Endodermal cell (in vitro differentiated cells): ENCODE measurements around the gene SCRT2. TPM values are rescaled to one million over a fixed set of nuclear protein-coding genes. Genes with fewer than 3 reads are reported as not detected.

Experiments
- DNase-seq: peaks from one replicate; pipeline ENCODE4 v3.0.0-alpha.2; 2017
- H3K27ac ChIP-seq: 2 replicates; pipeline ENCODE4 v1.5.1; 2013; ENCODE audit warnings: mild to moderate bottlenecking, low read depth, low read length, moderate library complexity
- H3K27me3 ChIP-seq: 2 replicates; pipeline ENCODE4 v1.6.1; 2013; ENCODE audit warnings: mild to moderate bottlenecking, low read length, moderate library complexity; ENCODE audit not compliant: insufficient read depth, control insufficient read depth, poor library complexity, severe bottlenecking
- H3K36me3 ChIP-seq: 2 replicates; pipeline ENCODE4 v1.7.0; 2013; ENCODE audit warnings: mild to moderate bottlenecking, low read length, moderate library complexity; ENCODE audit not compliant: control insufficient read depth, insufficient read depth
- H3K4me1 ChIP-seq: one replicate; pipeline ENCODE4 v1.7.0; 2013; ENCODE audit warnings: low read length; ENCODE audit not compliant: control insufficient read depth, insufficient read depth
- H3K4me3 ChIP-seq: 2 replicates; pipeline ENCODE4 v1.5.1; 2013; ENCODE audit warnings: mild to moderate bottlenecking, low read length, moderate library complexity
- H3K9ac ChIP-seq: 2 replicates; pipeline ENCODE4 v1.6.1; 2013; ENCODE audit warnings: mild to moderate bottlenecking, low read length, moderate library complexity; ENCODE audit not compliant: poor library complexity, severe bottlenecking; ENCODE audit errors: extremely low read depth
- H3K9me3 ChIP-seq: 2 replicates; pipeline ENCODE4 v1.6.1; 2013; ENCODE audit warnings: mild to moderate bottlenecking, low read length, moderate library complexity; ENCODE audit not compliant: control insufficient read depth
- H3K27ac Mint-ChIP-seq: 2 replicates; pipeline ENCODE4 v1.8.0; 2020; ENCODE audit warnings: mixed read lengths
- H3K27me3 Mint-ChIP-seq: 2 replicates; pipeline ENCODE4 v1.8.0; 2021; ENCODE audit warnings: mild to moderate bottlenecking, mixed read lengths; ENCODE audit not compliant: insufficient read depth
- H3K36me3 Mint-ChIP-seq: 2 replicates; pipeline ENCODE4 v1.8.0; 2020; ENCODE audit warnings: low read depth, mixed read lengths
- H3K4me1 Mint-ChIP-seq: 2 replicates; pipeline ENCODE4 v1.8.0; 2020; ENCODE audit warnings: mixed read lengths
- H3K4me3 Mint-ChIP-seq: 2 replicates; pipeline ENCODE4 v1.8.0; 2020; ENCODE audit warnings: mild to moderate bottlenecking, moderate library complexity, mixed read lengths
- H3K9me3 Mint-ChIP-seq: 2 replicates; pipeline ENCODE4 v1.8.0; 2020; ENCODE audit warnings: mild to moderate bottlenecking, mixed read lengths
- CTCF ChIP-seq: fragments of 200-600 bp; sonication (generic); conservative IDR thresholded peaks from 2 replicates; pipeline ENCODE4 v1.5.0; 2021; ENCODE audit warnings: antibody characterized with exemption, mild to moderate bottlenecking
- WGBS, 2 experiments: methylation state at CpG; one replicate each; pipeline versions ENCODE4 v1.1.5 to v1.1.7; 2013; ENCODE audit warnings: missing lambda C conversion rate in 2 of 2, mixed read lengths in 1 of 2; ENCODE audit not compliant: insufficient coverage in 1 of 2, insufficient read length in 1 of 2; 5-methylcytosine and 5-hydroxymethylcytosine counted together
- total RNA-seq, 2 donors: library from RNA; stranded (reverse); fragmentation: NEBNext Ultra II Directional in 1 of 2; extraction: Animal tissue kit (Norgen Biotek cat#: 25700) in 1 of 2; gene quantifications; 2 replicates in 1 of 2; 3 replicates in 1 of 2; pipeline ENCODE4 v1.2.1, GENCODE V29; 2021

SCRT2 gene
- total RNA-seq, 2 donors from 2014 or later: not detected

GRCh38 chr20:641516-641875, 34.1 kb downstream of the SCRT2 start:
- H3K4me1 ChIP-seq: no peaks in the 10 kb centered on the region
- Mint-ChIP-seq H3K27me3 (peaks cover 8% of the 10 kb centered on the region), H3K4me3 (peak overlapping the region; percentile 15), H3K9me3 (peaks cover 2% of the 10 kb centered on the region), H3K27ac (peak overlapping the region; percentile 80), H3K36me3 (no peaks in the 10 kb centered on the region), H3K4me1 (peaks cover 3% of the 10 kb centered on the region)
- no peaks in the 10 kb centered on the region for H3K27me3 ChIP-seq
- WGBS, 2 experiments: 80 to 81% methylated on average over 4 to 12 of the region's 12 CpGs
- peak; percentile 76 for DNase-seq
- H3K4me3 ChIP-seq: no peak overlapping the region
- no peak overlapping the region for H3K27ac ChIP-seq
- H3K9me3 ChIP-seq: no peaks in the 10 kb centered on the region
- H3K36me3 ChIP-seq: no peaks in the 10 kb centered on the region
- TF ChIP-seq CTCF: no peak
- no peak overlapping the region for H3K9ac ChIP-seq

- no peaks in the 10 kb centered on the region for H3K36me3 ChIP-seq
- no peaks in the 10 kb centered on the region for H3K27me3 ChIP-seq
- H3K4me3 Mint-ChIP-seq: peak overlapping the region; percentile 15
- no peaks in the 10 kb centered on the region for H3K36me3 Mint-ChIP-seq
- WGBS, 2 experiments: 70 to 82% methylated on average over 9 to 11 of the region's 11 CpGs
- no peak overlapping the region for H3K27ac ChIP-seq
- peak; percentile 35 for TF ChIP-seq CTCF
- H3K9me3 ChIP-seq: no peaks in the 10 kb centered on the region
- peak; percentile 68 for DNase-seq
- H3K4me1 ChIP-seq: no peaks in the 10 kb centered on the region
- H3K9ac ChIP-seq: no peak overlapping the region
- H3K4me3 ChIP-seq: no peak overlapping the region
- peaks cover 3% of the 10 kb centered on the region for H3K4me1 Mint-ChIP-seq
- peaks cover 2% of the 10 kb centered on the region for H3K9me3 Mint-ChIP-seq
- H3K27ac Mint-ChIP-seq: peak overlapping the region; percentile 80
- peaks cover 8% of the 10 kb centered on the region for H3K27me3 Mint-ChIP-seq
These were observed 34.7 kb downstream of the SCRT2 start for GRCh38 chr20:640674-641515.

GRCh38 chr20:638579-638978, 37.0 kb downstream of the SCRT2 start:
- no peak overlapping the region for H3K4me3 Mint-ChIP-seq
- no peak overlapping the region for H3K4me3 ChIP-seq

More at GRCh38 chr20:638579-638978, 37.0 kb downstream of the SCRT2 start:
- no peaks in the 10 kb centered on the region for H3K36me3 Mint-ChIP-seq
- H3K27ac Mint-ChIP-seq: no peak overlapping the region
- H3K36me3 ChIP-seq: no peaks in the 10 kb centered on the region
- H3K27me3 ChIP-seq: no peaks in the 10 kb centered on the region
- H3K9me3 Mint-ChIP-seq: peaks cover 2% of the 10 kb centered on the region
- no peak overlapping the region for H3K27ac ChIP-seq
- H3K9ac ChIP-seq: no peak overlapping the region
- peaks cover 4% of the 10 kb centered on the region for H3K4me1 Mint-ChIP-seq
- no peaks in the 10 kb centered on the region for H3K9me3 ChIP-seq
- WGBS, 2 experiments: 93% methylated on average over 1 of the region's 1 CpG; no CpG with 5 or more reads in 1 of the 2 experiments
- H3K4me1 ChIP-seq: peaks cover 3% of the 10 kb centered on the region
- TF ChIP-seq CTCF: no peak
- peaks cover 8% of the 10 kb centered on the region for H3K27me3 Mint-ChIP-seq
- DNase-seq: no peak
